HG02981 (cell line): Measurements from ENCODE around the gene ATP6V0A1.
"Not testable (repeated sequence)": the region's sequence is repeated elsewhere in the genome, so short reads cannot be mapped to it uniquely, and the experiment has no call there.

Experiments
- ATAC-seq: cut with Tn5 transposase; IDR thresholded peaks from one replicate; pipeline ENCODE4 v1.9.1; 2021; ENCODE audit warnings: mild to moderate bottlenecking, moderate library complexity; ENCODE audit not compliant: unreplicated experiment

The ATP6V0A1 gene

GRCh38 chr17:42431758-42432161 is 26.9 kb upstream of the ATP6V0A1 start:
- no peak for ATAC-seq

DNA sequence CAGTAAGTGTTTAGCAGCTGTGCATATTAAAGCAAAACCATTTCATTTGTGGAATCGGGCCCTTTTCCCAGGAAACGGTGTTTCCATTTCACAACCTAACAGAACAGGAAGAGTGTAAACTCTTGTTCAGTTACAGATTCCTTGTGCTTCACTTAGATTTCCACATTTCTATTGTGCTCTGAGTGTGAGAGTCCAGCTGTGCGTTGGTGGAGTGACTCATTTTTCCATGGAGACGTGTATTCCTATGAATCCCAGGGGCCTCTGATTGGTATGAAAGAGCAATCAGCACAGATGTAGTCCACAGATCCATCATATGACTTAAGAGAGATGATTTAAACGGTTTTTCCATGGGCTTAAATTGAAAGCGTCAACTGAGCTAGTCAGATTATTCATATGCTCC is 22.3 kb upstream of the ATP6V0A1 start:
- no peak for ATAC-seq

- ATAC-seq: no peak
Observed at GRCh38 chr17:42438600-42439567, 19.8 kb upstream of the ATP6V0A1 start.

DNA sequence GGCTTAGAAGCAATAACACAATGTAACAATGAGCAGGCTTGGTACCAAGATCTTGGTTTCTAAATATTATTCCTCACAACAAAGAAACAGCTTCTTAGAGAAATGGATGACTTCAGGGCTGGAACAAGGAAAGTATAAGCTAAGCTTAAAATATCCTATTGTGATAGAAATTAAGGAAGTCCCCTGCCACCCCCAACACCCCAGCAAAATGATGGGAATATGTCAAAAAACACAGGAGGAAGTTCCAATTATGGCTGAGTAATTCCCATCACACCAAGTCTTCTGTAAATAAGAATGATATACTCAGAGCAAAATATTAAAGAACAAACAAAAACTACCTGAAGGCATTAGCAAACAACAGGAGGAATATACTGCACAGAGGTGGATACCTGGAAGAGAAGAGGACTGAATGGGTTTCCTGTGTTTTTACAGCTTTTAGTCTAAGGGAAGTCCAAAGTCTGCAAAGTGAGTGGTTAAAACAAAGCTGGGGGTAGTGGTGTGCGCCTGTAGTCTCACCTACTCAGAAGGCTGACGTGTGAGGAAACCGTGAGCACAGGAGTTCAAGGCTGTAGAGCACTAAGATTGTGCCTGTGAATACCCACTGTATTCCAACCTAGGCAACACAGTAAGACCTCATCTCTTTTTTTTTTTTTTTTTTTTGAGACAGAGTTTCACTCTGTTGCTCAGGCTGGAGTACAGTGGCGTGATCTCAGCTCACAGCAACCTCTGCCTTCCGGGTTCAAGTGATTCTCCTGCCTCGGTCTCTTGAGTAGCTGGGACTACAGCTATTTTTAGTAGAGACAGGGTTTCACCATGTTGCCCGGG is 17.1 kb upstream of the ATP6V0A1 start:
- ATAC-seq: no peak

DNA sequence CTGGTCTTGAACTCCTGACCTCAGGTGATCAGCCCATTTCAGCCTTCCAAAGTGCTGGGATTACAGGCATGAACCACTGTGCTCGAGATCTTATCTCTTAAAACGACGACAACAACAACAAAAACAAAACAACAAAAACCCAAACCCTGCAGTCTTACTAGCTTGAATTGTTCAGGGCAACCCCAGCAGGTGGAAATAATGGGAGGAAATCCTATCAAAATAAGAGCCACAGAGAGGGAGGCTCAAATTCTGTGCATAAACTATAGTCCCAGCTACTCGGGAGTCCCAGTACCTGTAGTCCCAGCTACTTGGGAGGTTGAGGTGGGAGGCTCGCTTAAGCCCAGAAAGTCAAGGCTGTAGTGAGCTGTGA is 16.5 kb upstream of the ATP6V0A1 start:
- no peak for ATAC-seq

- not testable (repeated sequence) for ATAC-seq
Observed at GRCh38 chr17:42449176-42449575, 9.5 kb upstream of the ATP6V0A1 start.

- not testable (repeated sequence) for ATAC-seq
Observed at GRCh38 chr17:42449838-42450237, 8.8 kb upstream of the ATP6V0A1 start.

DNA sequence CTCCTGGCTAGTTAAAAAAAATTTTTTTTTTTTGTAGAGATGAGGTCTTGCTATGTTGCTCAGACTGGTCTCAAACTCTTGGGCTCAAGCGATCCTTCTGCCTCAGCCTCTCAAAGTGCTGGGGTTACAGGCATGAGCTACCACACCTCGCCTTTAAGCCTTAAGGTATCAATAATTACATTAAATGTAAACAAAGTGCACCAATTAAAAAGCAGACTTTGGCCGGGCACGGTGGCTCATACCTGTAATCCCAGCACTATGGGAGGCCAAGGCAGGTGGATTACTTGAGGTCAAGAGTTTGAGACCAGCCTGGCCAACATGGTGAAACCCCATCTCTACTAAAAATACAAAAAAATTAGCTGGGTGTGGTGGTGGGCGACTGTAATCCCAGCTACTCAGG is 7.4 kb upstream of the ATP6V0A1 start:
- not testable (repeated sequence) for ATAC-seq

DNA sequence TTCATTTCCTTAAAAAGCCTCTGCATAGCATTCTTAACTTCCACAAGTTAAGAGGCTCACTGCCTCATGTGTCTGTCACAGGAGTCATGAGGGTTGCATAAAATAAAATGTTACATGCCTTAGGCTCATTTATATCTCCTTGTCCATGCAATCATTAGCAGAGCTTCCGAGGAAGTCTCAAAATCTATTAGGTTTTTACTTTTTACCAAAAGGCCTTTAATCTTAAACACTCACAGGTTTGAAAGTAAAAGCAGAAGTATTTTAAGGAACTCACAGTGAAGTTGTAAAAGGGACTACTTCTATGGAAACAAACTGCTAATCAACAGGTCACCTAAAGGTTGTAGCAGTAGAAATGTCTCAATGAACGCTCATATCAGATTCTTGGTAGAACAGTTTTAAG is 5.2 kb upstream of the ATP6V0A1 start:
- no peak for ATAC-seq

GRCh38 chr17:42454987-42455386 is 3.7 kb upstream of the ATP6V0A1 start:
- not testable (repeated sequence) for ATAC-seq

DNA sequence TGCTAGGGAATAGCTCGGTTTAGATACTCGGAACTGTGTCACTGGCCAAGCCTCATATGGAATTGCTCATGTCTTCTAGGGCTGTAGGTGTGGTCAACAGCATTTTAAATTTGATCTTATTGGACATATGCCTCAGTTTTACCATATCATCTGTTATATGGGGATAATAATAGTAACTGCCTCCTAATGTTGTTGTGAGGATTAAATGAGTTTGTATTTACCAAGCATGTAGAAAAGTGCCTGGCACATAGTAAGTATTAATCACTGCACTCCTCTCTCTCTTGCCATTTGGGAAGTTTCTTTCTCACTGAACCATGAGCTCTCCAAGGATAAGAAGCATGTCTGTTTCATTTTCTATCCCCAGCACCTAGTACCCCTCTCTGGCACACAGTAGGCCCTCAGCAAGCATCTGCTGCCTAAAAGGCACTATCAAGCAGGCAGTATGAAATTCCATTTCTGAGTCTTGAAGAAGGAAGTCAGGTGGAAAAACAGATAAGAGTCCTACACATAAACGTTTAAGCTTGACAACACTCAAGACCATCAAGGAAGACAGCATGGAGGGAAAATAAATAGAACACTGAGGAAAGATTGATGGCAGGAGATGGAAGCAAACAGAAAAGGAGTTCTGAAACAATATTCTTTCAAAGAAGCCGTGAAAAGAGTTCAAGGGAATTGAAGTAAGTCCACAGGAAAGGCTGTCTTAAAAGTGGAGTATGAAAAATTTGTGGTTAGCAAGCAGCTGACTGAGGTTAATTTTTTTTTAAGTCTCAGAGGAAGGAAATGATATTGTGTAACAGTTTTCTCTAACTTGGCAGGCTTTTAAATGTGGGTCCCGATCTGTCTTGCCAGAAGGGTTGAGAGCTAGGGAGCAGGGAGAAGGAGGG is 2.2 kb upstream of the ATP6V0A1 start:
- ATAC-seq: no peak

- no peak for ATAC-seq
Observed at GRCh38 chr17:42457107-42457792, 1.4 kb upstream of the ATP6V0A1 start.

DNA sequence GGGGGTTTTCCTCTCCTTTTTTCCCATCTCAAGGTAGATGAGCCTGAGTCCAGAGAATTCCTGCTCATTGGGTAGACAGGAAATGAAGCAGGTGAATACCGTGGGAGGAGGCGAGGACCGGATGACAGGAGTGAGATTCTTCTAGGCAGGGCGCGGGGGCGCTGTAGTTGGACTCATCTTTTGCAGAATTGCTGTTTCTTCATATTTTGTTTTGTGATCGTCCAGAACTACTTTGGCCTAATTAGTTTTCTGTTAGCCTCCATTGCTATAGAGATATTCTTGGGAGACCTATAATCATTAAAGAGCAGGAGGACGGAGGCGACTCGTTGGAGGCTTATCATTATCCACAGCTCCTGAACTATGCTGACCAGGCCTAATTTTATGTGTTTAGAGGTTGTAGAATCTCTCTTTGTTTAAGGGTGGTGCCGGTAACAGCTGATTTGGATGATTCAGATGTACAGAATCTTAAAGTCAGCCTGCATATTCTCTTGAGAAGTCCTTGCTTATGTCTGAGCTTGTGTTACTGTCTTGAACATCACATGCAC is 650 bp downstream of the ATP6V0A1 start:
- ATAC-seq: no peak

- ATAC-seq: no peak
Observed at GRCh38 chr17:42459801-42460281, 1.2 kb downstream of the ATP6V0A1 start.

GRCh38 chr17:42460371-42460770 is 1.7 kb downstream of the ATP6V0A1 start:
- no peak for ATAC-seq

GRCh38 chr17:42463976-42464400 is 5.3 kb downstream of the ATP6V0A1 start:
- ATAC-seq: no peak

GRCh38 chr17:42467889-42468288 is 9.2 kb downstream of the ATP6V0A1 start:
- ATAC-seq: no peak

DNA sequence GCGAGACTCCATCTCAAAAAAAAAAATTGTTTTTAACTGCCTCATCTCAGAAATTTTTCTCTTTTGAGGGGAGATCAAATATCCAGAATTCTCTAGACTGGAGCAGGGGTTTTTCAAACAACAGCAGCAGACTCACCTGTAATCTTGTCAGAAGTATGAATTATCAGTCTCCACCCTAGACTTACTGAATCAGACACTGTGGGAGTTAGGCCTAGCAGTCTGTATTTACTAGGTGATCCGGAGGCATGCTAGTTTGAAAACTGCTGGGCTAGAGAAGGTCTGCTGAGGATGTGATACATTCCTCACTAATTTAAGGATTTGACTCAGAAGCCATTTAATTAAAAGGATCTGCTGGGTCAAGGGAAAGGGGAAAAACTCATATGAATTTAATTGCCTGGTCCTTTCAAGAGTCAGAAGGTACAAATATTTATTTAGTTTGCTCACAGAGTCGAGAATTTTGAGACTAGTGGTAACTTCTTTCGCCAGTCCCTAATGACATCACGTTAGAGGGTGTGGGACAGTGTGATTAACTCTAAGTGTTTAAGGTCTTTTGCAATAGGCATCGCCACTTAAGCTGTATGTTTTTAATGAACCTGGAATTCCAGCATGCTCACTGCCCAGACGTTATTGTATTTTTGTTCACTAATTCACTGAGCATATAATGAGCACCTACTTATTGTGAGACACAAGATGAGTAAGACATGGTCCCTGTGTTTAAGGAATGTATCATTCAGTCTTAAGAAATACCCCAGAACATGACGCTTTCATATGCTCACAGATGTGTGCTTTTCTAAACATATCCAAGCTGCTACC is 14.2 kb downstream of the ATP6V0A1 start:
- no peak for ATAC-seq

DNA sequence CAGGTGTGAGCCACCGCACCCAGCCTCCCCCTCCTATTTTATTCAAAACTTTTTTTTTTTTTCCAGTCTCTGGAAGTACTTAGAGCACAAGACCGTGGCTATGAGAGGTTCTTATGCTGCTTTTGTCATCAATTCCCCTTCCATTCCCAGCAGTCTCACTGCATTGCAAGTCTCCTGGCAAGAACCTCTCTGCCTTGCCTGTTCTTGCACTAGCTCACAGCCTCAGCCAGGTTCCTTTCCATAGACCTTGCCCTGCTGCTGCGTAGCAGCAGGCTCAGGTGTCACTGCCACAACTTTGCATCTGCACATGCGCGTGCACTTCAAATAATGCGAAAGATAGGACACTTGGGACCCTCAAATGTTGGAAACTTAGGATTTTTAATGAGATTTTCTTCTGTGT is 15.6 kb downstream of the ATP6V0A1 start:
- ATAC-seq: no peak
